ENCODE results near the gene COL23A1.

COL23A1 gene

GRCh38 chr5:178476972-178477754, 113.0 kb downstream of the COL23A1 start:
- Histone ChIP-seq H3K4me1 (no peaks in the 10 kb centered on the region), H3K9me3 (no peaks in the 10 kb centered on the region), H3K36me3 (no peaks in the 10 kb centered on the region), H3K27ac (no peak overlapping the region), H3K27me3 (peaks cover 0 to 18% of the 10 kb centered on the region in 2 donors), H3K4me3 (no peak overlapping the region)
- intact Hi-C loops (cut with DNase I; ENCODE audit: low total_unique reads) = no loop called here
- DNase-seq = no peak
- no peak for TF ChIP-seq CTCF (IDR thresholded peaks at IDR 0.05)

- Histone ChIP-seq H3K9me3 (no peaks in the 10 kb centered on the region), H3K4me1 (no peaks in the 10 kb centered on the region), H3K4me3 (no peak overlapping the region), H3K27me3 (peaks cover 0 to 18% of the 10 kb centered on the region in 2 donors), H3K27ac (no peak overlapping the region), H3K36me3 (no peaks in the 10 kb centered on the region)
- no peak for TF ChIP-seq CTCF (IDR thresholded peaks at IDR 0.05)
- intact Hi-C loops (cut with DNase I; ENCODE audit: low total_unique reads) = no loop called here
- peak in 1 of 2 donors; percentile 45 for DNase-seq
Measured at GRCh38 chr5:178476531-178476930, 113.7 kb downstream of the COL23A1 start.

- H3K27ac ChIP-seq = no peak overlapping the region
- H3K4me1 ChIP-seq = no peaks in the 10 kb centered on the region
- peaks cover 0 to 18% of the 10 kb centered on the region in 2 donors for H3K27me3 ChIP-seq
- intact Hi-C loops (cut with DNase I; ENCODE audit: low total_unique reads) = no loop called here
- TF ChIP-seq CTCF (IDR thresholded peaks at IDR 0.05) = no peak
- no peak overlapping the region for H3K4me3 ChIP-seq
- no peaks in the 10 kb centered on the region for H3K36me3 ChIP-seq
- DNase-seq = no peak
- no peaks in the 10 kb centered on the region for H3K9me3 ChIP-seq
Measured at GRCh38 chr5:178475422-178475821, 114.8 kb downstream of the COL23A1 start.

GRCh38 chr5:178474562-178475184, 115.5 kb downstream of the COL23A1 start:
- H3K27ac ChIP-seq = no peak overlapping the region
- intact Hi-C loops (cut with DNase I; ENCODE audit: low total_unique reads) = no loop called here
- no peak for TF ChIP-seq CTCF (IDR thresholded peaks at IDR 0.05)
- no peak overlapping the region for H3K4me3 ChIP-seq
- H3K9me3 ChIP-seq = no peaks in the 10 kb centered on the region
- H3K27me3 ChIP-seq = peaks cover 0 to 17% of the 10 kb centered on the region in 2 donors
- H3K4me1 ChIP-seq = no peaks in the 10 kb centered on the region
- peak in 1 of 2 donors; percentile 25 for DNase-seq
- no peaks in the 10 kb centered on the region for H3K36me3 ChIP-seq

GRCh38 chr5:178473854-178474253, 116.3 kb downstream of the COL23A1 start:
- Histone ChIP-seq H3K36me3 (no peaks in the 10 kb centered on the region), H3K27ac (no peak overlapping the region), H3K4me3 (no peak overlapping the region), H3K27me3 (peaks cover 0 to 9% of the 10 kb centered on the region in 2 donors), H3K9me3 (no peaks in the 10 kb centered on the region), H3K4me1 (no peaks in the 10 kb centered on the region)
- intact Hi-C loops (cut with DNase I; ENCODE audit: low total_unique reads) = no loop called here
- peak in 1 of 2 donors; percentile 50 for DNase-seq
- TF ChIP-seq CTCF (IDR thresholded peaks at IDR 0.05) = no peak

Data from tibial artery (tissue), 4 donors.